ENCODE results near the gene GRK6.

Gene GRK6

DNA sequence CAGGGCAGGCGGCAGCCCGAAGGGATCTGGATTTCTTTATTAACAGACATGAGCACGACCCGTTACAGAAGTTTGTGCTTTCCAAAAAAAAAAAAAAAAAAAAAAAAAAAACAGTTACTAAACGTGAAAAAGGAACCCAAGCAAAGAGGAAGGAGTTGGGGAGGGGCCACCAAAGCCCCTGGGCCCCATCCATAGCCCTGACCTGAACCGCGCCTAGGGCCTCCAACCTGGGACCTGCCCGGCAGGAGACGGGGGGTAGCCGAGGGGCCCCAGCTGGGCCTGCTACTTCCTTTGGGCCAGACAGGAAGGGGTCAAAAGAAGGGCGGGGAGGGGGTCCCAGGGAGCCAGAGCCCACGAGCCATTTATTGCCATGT, 30.1 kb downstream of the GRK6 start:
- POLR2A ChIA-PET, result interaction anchor here (1.5 to 5.4 kb wide), 4 partner anchors 12 to 38 kb away, joined by 7 to 89 read pairs (median 13); partner anchors contain the start of genes GRK6 and PDLIM7
- peaks cover 4 to 42% of the 10 kb centered on the region in 2 experiments; a peak in 2 of 3 replicates for H3K36me3 ChIP-seq (ENCODE audit: control insufficient read depth in 2 of 2, insufficient read depth in 1 of 2, low read length in 2 of 2)
- no peak overlapping the region for H3K4me3 ChIP-seq (ENCODE audit: low read depth, low read length)
- TF ChIP-seq, protein P1, sequence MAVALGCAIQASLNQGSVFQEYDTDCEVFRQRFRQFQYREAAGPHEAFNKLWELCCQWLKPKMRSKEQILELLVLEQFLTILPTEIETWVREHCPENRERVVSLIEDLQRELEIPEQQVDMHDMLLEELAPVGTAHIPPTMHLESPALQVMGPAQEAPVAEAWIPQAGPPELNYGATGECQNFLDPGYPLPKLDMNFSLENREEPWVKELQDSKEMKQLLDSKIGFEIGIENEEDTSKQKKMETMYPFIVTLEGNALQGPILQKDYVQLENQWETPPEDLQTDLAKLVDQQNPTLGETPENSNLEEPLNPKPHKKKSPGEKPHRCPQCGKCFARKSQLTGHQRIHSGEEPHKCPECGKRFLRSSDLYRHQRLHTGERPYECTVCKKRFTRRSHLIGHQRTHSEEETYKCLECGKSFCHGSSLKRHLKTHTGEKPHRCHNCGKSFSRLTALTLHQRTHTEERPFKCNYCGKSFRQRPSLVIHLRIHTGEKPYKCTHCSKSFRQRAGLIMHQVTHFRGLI (tag by site-specific recombination; IDR thresholded peaks at IDR 0.05), result no peak
- TF ChIP-seq, protein P2, sequence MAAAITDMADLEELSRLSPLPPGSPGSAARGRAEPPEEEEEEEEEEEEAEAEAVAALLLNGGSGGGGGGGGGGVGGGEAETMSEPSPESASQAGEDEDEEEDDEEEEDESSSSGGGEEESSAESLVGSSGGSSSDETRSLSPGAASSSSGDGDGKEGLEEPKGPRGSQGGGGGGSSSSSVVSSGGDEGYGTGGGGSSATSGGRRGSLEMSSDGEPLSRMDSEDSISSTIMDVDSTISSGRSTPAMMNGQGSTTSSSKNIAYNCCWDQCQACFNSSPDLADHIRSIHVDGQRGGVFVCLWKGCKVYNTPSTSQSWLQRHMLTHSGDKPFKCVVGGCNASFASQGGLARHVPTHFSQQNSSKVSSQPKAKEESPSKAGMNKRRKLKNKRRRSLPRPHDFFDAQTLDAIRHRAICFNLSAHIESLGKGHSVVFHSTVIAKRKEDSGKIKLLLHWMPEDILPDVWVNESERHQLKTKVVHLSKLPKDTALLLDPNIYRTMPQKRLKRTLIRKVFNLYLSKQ (tag by site-specific recombination; IDR thresholded peaks at IDR 0.05; ENCODE audit: borderline replicate concordance), result no peak
- TF ChIP-seq ZNF768 (tag by site-specific recombination; IDR thresholded peaks at IDR 0.05), result no peak
- TF ChIP-seq ZEB2 (tag by site-specific recombination; IDR thresholded peaks at IDR 0.05), result no peak
- TF ChIP-seq KLF1 (tag by site-specific recombination; IDR thresholded peaks at IDR 0.05), result no peak
- TF ChIP-seq ZNF544 (tag by site-specific recombination; IDR thresholded peaks at IDR 0.05), result no peak
- no peak for TF ChIP-seq ZNF138 (tag by site-specific recombination; IDR thresholded peaks at IDR 0.05; ENCODE audit: borderline replicate concordance)
- TF ChIP-seq ZNF48 (tag by site-specific recombination; IDR thresholded peaks at IDR 0.05), result no peak
- TF ChIP-seq ZNF174 (tag by site-specific recombination; IDR thresholded peaks at IDR 0.05), result no peak
- TF ChIP-seq MEIS1 (CRISPR knock-in tag; IDR thresholded peaks at IDR 0.05; ENCODE audit: borderline replicate concordance), result no peak
- no peak for TF ChIP-seq KLF8 (tag by site-specific recombination; IDR thresholded peaks at IDR 0.05)
- TF ChIP-seq ZNF121 (tag by site-specific recombination; IDR thresholded peaks at IDR 0.05), result no peak
- no peak for TF ChIP-seq ZNF558 (tag by site-specific recombination; IDR thresholded peaks at IDR 0.05)
- no peak for TF ChIP-seq ZNF777 (tag by site-specific recombination; IDR thresholded peaks at IDR 0.05; ENCODE audit: borderline replicate concordance)
- no peak for TF ChIP-seq ZFHX2 (tag by site-specific recombination; conservative IDR thresholded peaks at IDR 0.05)
- TF ChIP-seq ZNF169 (tag by site-specific recombination; IDR thresholded peaks at IDR 0.05), result no peak
- TF ChIP-seq ZNF114 (tag by site-specific recombination; IDR thresholded peaks at IDR 0.05), result no peak
- no peak for TF ChIP-seq ZNF549 (tag by site-specific recombination; IDR thresholded peaks at IDR 0.05)
- H3K9me3 ChIP-seq (ENCODE audit: control insufficient read depth, insufficient read depth, low read depth, low read length), result no peaks in the 10 kb centered on the region
- H3K4me1 ChIP-seq (ENCODE audit: control insufficient read depth, insufficient read depth, low read length), result peaks cover 8% of the 10 kb centered on the region
- CTCF ChIA-PET, result interaction anchor here (0.6 to 2.9 kb wide), 17 partner anchors 10 to 147 kb away, joined by 3 to 24 read pairs (median 5); partner anchors contain the start of genes PDLIM7, PRR7 and SLC34A1
- 0 out of 2 replicates have a peak overlapping the region, but pooled peaks have one; percentile 11 for H3K27ac ChIP-seq (ENCODE audit: extremely low read depth, low read depth, low read length)

DNA sequence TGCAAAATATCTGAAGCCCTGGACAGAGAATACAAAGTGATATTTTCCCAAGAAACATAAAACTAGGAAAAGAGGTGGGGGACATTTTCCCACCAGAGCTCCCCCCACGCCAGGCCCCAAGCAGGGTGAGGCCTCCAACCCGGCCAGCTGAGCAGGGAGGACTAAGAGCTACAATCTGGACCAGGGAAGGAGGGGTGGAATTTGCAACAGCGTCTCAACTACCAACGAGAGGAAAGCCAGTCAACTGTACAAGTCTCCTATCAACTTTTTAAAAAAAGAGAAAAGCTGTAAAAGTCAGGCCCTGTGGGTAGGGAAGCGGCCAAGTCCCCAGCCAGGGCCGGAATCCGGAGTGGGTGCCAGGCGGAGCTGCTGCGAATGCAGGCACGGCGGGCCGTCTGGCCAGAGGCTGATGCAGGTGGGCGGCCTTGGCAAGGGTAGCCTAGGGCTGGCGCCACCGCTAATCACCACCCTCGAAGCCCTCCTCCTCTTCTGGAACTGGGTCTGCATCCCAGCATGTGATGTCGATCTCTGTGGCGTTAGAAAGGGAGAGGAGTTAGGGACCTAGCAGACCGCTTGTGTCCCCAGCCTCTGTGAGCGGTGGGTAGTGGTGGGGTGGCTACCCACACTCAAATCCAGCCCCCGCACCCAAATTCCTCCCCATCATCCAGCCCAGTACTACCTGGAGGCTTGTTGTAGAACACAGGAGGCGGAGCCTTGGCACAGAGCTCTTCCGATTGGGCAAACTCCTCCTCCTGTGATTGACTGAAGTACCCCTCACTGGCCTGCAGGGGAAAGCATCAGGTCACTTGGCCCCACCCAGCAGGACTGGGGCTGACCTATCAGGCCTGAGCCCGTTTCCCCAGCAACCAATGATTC, 30.7 kb downstream of the GRK6 start:
- ChIA-PET POLR2A (interaction anchor here (0.6 to 5.4 kb wide), 19 partner anchors 8 to 447 kb away, joined by 3 to 89 read pairs (median 5); partner anchors contain the start of genes DBN1, GRK6, MXD3 and PDLIM7), CTCF (interaction anchor here (0.6 to 2.9 kb wide), 28 partner anchors 8 to 149 kb away, joined by 3 to 24 read pairs (median 4); partner anchors contain the start of genes MXD3, PDLIM7, PRR7 and SLC34A1)
- no peak for TF ChIP-seq KLF16 (tag by site-specific recombination; IDR thresholded peaks at IDR 0.05)
- TF ChIP-seq ZNF292 (tag by site-specific recombination; IDR thresholded peaks at IDR 0.05; ENCODE audit: borderline replicate concordance, low read depth), result no peak
- TF ChIP-seq, protein P3, sequence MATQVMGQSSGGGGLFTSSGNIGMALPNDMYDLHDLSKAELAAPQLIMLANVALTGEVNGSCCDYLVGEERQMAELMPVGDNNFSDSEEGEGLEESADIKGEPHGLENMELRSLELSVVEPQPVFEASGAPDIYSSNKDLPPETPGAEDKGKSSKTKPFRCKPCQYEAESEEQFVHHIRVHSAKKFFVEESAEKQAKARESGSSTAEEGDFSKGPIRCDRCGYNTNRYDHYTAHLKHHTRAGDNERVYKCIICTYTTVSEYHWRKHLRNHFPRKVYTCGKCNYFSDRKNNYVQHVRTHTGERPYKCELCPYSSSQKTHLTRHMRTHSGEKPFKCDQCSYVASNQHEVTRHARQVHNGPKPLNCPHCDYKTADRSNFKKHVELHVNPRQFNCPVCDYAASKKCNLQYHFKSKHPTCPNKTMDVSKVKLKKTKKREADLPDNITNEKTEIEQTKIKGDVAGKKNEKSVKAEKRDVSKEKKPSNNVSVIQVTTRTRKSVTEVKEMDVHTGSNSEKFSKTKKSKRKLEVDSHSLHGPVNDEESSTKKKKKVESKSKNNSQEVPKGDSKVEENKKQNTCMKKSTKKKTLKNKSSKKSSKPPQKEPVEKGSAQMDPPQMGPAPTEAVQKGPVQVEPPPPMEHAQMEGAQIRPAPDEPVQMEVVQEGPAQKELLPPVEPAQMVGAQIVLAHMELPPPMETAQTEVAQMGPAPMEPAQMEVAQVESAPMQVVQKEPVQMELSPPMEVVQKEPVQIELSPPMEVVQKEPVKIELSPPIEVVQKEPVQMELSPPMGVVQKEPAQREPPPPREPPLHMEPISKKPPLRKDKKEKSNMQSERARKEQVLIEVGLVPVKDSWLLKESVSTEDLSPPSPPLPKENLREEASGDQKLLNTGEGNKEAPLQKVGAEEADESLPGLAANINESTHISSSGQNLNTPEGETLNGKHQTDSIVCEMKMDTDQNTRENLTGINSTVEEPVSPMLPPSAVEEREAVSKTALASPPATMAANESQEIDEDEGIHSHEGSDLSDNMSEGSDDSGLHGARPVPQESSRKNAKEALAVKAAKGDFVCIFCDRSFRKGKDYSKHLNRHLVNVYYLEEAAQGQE (tag by site-specific recombination; IDR thresholded peaks at IDR 0.05), result no peak
- TF ChIP-seq EGR2 (tag by site-specific recombination; IDR thresholded peaks at IDR 0.05; ENCODE audit: low read depth), result peak; percentile 84
- no peak for TF ChIP-seq ZBTB20 (tag by site-specific recombination; IDR thresholded peaks at IDR 0.05)
- peak; percentile 54; the same call in 1 of the 2 replicates for TF ChIP-seq ZNF600 (tag by site-specific recombination; IDR thresholded peaks at IDR 0.05)
- TF ChIP-seq HOXD13 (CRISPR knock-in tag; IDR thresholded peaks at IDR 0.05; ENCODE audit: borderline replicate concordance), result no peak
- no peak for TF ChIP-seq ZBTB17 (tag by site-specific recombination; IDR thresholded peaks at IDR 0.05)
- TF ChIP-seq ZNF558 (tag by site-specific recombination; IDR thresholded peaks at IDR 0.05), result no peak
- no peak for TF ChIP-seq OSR2 (tag by site-specific recombination; IDR thresholded peaks at IDR 0.05)
- TF ChIP-seq ZNF266 (tag by site-specific recombination; IDR thresholded peaks at IDR 0.05; ENCODE audit: low read depth), result no peak
- peak; percentile 37 for TF ChIP-seq SP3 (tag by site-specific recombination; IDR thresholded peaks at IDR 0.05)

More for the DNA sequence above, 30.7 kb downstream of the GRK6 start:
- H3K36me3 ChIP-seq (ENCODE audit: control insufficient read depth in 2 of 2, insufficient read depth in 1 of 2, low read length in 2 of 2), result peaks cover 4 to 47% of the 10 kb centered on the region in 2 experiments; a peak in 2 of 3 replicates
- H3K4me1 ChIP-seq (ENCODE audit: control insufficient read depth, insufficient read depth, low read length), result peaks cover 8% of the 10 kb centered on the region
- 0 out of 2 replicates have a peak overlapping the region, but pooled peaks have one; percentile 11 for H3K27ac ChIP-seq (ENCODE audit: extremely low read depth, low read depth, low read length)
- H3K9me3 ChIP-seq (ENCODE audit: control insufficient read depth, insufficient read depth, low read depth, low read length), result no peaks in the 10 kb centered on the region
- H3K4me3 ChIP-seq (ENCODE audit: low read depth, low read length), result no peak overlapping the region
